Measurements from ENCODE around the gene KIF25.

DNA sequence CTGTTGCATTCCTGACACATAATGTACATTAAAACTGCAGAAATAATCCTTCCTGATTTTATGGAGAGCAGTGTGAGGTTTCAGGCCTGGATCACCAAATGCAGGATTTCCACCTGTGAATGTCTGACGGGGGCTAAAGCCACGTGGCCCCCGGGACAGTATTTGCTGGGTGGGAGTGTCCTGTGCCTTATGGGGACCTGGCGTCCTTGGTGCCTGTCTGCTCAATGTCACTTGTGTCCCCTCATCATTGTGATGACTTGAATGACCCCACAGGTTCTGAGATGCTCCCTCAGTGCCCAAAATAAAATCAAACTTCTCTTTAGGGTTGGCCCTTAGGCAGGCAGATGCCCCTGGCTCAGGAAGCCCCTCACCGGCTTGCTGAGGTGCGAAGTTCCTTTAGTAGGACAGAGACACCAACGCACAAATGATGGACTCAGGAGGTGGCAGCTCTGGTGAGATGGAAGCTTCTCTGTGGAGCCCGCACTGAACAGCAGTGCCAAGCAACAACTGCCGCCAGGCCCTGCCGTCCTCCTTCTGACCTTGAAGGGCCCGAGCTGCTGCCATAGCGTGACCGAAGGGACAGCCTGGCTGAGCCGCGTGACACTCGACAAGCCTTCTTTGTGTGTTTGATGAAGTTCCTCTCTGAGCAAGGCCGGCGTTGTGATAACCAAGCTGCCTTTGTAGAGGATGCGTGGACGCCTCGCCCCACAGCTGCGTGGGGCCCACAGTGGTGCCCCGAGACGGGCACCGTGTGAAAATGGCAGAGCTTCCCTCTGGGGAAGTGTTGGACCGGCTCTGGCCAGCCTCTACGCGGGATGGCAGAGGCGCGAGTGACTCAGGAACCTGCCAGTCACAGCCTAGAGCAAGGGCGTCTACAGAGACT, 50.6 kb downstream of the KIF25 start:
- TF ChIP-seq, protein P1, sequence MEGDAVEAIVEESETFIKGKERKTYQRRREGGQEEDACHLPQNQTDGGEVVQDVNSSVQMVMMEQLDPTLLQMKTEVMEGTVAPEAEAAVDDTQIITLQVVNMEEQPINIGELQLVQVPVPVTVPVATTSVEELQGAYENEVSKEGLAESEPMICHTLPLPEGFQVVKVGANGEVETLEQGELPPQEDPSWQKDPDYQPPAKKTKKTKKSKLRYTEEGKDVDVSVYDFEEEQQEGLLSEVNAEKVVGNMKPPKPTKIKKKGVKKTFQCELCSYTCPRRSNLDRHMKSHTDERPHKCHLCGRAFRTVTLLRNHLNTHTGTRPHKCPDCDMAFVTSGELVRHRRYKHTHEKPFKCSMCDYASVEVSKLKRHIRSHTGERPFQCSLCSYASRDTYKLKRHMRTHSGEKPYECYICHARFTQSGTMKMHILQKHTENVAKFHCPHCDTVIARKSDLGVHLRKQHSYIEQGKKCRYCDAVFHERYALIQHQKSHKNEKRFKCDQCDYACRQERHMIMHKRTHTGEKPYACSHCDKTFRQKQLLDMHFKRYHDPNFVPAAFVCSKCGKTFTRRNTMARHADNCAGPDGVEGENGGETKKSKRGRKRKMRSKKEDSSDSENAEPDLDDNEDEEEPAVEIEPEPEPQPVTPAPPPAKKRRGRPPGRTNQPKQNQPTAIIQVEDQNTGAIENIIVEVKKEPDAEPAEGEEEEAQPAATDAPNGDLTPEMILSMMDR (IDR thresholded peaks at IDR 0.05): no peak
- no peak for TF ChIP-seq POLR2A (IDR thresholded peaks at IDR 0.05)

Measured in uterus (tissue), 2 donors.